Transverse colon (tissue), 4 donors: ENCODE results near the gene GAREM1.

Source experiments
- CTCF ChIP-seq, 5 experiments: fragments of 200-600 bp in 3 of 5; fragments of 450-650 bp in 2 of 5; sonication (generic) in 3 of 5; IDR thresholded peaks; 1 replicate in 2 of 5; 2 replicates in 3 of 5; pipeline ENCODE4 v1.5.1; 2016 to 2017; ENCODE audit warnings: antibody characterized with exemption in 5 of 5, inconsistent platforms in 3 of 5, mild to moderate bottlenecking in 2 of 5, moderate library complexity in 1 of 5
- EP300 ChIP-seq: sonication (generic); formaldehyde crosslinking; IDR thresholded peaks from one replicate; pipeline ENCODE4 v1.6.1; 2017; ENCODE audit warnings: antibody characterized with exemption, low read depth
- POLR2A ChIP-seq: fragments of 450-650 bp; IDR thresholded peaks from one replicate; pipeline ENCODE4 v1.6.1; 2016; ENCODE audit warnings: antibody characterized with exemption, mild to moderate bottlenecking, moderate library complexity
- POLR2AphosphoS5 ChIP-seq, 3 donors: sonication (generic); formaldehyde crosslinking; IDR thresholded peaks; one replicate each; pipeline ENCODE4 v1.6.1; 2016; ENCODE audit warnings: antibody characterized with exemption in 3 of 3

- no peak for TF ChIP-seq CTCF (IDR thresholded peaks at IDR 0.05)
- no peak for TF ChIP-seq POLR2AphosphoS5 (IDR thresholded peaks at IDR 0.05)
- TF ChIP-seq POLR2A = no peak
- no peak for TF ChIP-seq EP300
Observed at GRCh38 chr18:32244881-32245280, 225.8 kb downstream of the GAREM1 start.
